ENCODE results near the gene ATL1.
A peak's percentile ranks its signal among the peaks of the same experiment; 100 is the strongest.
"Not testable (repeated sequence)": the region's sequence is repeated elsewhere in the genome, so short reads cannot be mapped to it uniquely, and the experiment has no call there.

Gene ATL1

DNA sequence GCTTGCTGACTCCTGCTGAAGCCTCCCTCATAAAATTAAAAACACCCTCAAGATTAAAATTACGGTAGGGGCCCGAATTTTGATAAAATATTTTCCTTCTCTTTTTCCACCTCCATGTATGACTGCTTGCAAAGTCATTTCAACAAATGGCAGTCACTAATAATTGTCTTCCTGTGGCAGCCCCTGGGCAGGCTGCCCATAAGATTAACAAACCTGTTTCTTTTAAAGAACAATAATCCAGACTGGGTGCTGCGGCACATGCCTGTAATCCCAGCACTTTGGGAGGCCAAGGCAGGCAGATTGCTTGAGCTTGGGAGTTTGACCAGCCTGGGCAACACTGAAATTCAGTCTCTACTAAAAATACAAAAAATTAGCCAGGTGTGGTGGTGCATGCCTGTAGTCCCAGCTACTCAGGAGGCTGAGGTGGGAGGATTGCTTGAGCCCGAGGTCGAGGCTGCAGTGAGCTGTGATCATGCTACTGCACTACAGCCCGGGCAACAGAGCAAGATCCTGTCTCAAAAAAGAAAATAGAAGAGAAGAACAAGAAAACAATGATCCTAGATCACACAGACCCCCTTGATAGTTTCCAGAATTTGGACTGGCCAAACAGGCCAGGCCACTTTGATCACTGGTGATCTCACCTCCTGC lies 99.5 kb downstream of the ATL1 start:
- no peak for DNase-seq

GRCh38 chr14:50664579-50664978 lies 104.6 kb downstream of the ATL1 start:
- DNase-seq: not testable (repeated sequence)

DNA sequence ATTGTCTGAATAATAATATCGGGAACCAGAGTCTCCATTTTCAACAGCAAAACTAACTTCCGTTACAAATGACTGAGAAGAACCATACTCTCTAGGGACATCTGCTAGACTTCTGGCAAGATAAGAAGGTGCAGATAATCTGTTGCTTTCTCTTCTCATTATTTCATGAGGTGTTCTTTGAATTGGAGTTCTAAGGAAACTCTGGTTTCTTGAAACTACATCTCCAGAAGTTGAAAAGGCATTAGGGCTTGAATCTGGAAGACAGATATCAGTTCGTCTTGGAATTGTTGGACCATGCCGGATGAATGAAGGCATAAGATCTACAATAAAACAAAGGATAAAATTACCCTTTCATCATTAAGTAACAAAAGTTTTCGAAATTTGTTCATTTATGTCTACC lies 105.4 kb downstream of the ATL1 start:
- not testable (repeated sequence) for DNase-seq

DNA sequence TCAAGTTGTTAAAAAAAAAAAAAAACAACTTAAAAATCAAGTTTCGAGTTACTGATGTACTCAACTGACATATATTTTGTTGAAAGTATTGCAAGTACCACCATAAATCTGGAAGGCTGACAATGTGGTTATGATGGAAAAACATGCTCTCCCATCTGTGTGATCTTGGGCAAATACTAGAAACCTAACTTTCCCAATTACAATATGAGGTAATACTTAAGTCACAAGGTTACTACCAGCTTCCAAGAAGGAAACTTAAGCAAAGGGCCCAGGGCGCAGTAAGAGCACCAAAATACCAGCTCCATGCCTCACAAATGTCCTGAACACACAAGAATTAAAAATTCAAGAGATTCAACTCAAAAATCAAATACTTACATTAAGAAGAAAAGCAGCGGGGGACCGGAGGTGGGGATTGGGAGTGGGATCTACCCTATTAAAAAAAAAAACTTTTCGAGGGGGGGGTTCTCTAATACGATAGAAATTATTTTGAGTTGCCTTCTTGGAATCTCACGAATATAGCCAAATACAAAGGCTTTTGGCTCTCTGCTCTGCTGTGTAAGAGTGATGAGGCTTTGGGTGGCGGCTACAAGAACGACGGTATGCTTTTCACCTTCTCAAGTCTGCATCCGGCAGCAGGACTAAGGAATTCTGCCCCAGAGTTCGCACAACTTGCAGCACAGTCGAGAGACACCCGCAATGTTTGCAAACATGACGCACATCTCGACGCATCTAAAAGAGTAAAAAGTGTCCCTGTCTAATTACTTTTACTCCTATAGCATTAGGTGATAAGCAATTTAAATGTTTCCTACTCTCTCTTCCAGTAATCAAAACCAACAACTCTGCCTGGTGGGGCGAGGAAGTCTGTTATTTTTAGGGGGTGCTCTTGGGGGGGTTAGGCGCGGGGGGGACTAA lies 107.1 kb downstream of the ATL1 start:
- peak; percentile 51 for DNase-seq

DNA sequence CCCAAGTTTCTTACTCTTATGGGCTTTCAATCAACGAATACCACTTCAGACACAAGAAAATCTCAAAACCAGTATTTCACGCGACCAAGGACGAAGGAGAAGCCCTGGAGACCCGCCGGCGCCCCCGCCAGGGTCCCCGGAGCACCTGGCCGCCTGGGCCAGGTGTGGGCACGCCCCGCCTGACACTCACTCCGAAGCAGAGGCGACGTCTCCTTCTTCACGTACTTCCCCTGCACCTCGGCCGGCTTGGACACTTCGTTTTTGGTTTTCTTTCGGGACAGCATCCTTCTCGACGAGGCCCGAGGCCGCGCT lies 107.7 kb downstream of the ATL1 start:
- DNase-seq: peak; percentile 68

DNA sequence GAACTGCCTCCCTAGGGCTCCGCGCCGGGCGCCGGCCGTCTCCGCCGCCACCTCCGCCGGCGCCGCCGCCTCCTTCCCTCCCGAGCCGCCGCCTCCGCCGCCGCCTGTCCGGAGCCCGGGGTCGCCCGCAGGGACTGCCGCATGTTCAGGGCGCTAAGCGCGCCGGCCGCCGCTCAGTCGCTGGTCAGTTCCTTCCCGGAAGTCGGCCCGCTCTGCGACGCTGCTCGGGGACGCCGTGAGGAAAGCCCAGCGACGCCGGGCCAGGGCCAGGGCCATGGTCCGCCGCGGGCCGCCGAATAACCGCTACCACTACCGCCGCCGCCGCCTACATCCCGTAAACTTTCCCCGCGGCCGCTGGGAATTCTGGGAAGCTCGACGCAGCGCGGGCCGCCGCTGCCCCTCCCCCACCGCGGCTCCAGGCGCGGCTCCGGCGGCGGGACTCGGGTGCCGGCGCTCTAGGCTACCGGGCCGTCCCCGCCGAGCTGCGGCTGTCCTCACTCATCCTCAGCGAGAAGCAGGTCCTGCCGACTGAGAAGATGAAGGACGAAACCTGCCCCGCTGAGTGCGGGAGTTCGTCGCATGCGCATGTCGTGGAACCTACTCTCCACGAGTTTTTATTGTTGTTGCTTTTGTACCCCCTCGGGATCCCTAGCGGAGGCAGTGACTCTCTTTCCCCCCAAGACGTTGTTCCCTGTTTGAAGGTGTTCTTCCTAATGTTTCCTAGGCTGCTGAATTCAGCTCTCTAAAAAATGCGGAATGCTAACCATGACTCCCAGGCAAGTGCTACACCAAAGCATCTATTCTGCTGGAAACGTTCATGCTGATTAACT lies 108.3 kb downstream of the ATL1 start, which contains the start of gene SAV1:
SAV1 (minus strand) TSS at position 311 of the 830 bp plus-strand sequence. CDS start 339 bp downstream, outside the sequence.
- peak; percentile 97 for DNase-seq

DNA sequence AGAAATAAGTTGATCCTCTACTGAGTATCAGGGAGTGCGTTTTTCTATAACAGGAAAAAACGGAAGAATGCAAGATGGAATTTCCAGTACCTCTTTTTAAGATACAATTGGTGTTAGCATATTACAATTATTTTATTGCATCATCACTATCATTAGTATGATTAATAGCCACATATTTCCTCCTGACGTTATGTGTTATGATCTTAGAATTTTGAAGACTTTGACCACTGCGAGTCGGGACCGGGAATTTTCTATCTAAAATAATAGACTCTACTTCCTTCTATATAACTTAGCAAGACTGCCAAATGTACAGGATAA lies 108.8 kb downstream of the ATL1 start:
- no peak for DNase-seq

GRCh38 chr14:50669441-50669986 lies 109.6 kb downstream of the ATL1 start:
- DNase-seq: peak; percentile 15

GRCh38 chr14:50670196-50670865 lies 110.4 kb downstream of the ATL1 start:
- DNase-seq: no peak

DNA sequence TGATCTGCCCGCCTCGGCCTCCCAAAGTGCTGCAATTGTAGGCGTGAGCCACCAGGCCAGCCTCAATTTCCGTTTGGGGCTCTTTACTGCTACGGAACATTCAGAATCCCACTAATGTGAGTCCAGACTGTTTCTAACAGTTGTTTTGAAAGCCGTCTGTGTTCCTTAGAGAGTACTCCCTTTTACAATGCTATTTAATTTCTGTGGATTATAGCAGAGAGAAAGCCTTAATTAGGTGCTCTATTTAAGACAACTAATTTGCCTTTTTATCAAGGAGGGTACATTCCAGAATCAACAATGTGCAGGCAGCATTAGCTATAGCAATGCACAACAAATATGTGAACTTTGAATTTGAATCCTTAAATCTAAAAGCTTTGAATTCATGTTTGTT lies 110.9 kb downstream of the ATL1 start:
- no peak for DNase-seq

- no peak for DNase-seq
Observed at GRCh38 chr14:50675597-50675996, 115.7 kb downstream of the ATL1 start.

GRCh38 chr14:50676814-50677516 lies 117.0 kb downstream of the ATL1 start:
- no peak for DNase-seq

DNA sequence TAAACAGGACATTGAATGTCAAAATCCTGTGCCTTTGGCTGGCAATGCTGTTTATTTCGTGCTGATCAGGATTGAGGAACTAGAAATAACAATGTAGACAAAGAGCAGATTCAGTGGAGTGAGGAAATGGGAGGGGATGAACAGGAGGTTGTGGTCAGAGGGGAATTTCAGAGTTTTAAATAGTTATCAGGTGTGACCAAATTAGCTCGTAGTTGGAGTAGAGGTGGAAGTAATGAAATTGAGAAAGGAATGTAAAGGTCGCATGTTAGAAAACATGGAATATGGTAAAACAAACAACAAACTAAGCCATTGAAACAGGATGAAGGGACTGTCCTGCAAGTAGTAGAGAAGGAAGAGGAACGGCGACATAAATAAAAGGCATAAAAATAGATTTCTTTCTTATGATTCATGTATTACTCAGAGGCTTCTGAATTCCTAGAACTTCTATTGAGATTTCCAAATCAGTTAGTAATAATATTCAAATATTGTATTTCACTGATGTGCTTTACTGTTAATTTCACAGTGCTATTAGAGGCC lies 117.7 kb downstream of the ATL1 start:
- DNase-seq: no peak

DNA sequence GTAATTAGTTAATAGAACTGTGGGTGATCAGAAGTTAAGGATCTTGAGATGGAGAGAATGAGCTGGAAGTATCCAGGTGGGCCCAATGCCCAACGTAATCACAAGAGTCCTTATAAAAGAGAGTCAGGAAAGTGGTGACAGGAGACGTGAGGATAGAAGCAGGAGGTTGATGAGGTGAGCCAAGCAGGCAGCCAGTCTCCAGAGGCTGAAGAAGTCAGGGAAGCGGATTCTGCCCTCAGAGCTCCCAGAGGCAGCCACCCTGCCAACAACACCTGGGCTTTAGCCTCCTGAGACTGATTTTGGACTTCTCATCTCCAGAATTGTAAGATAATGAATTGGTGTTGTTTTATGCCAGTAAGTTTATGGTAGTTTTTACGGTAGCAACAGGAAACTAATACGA lies 118.2 kb downstream of the ATL1 start:
- DNase-seq: no peak

DNA sequence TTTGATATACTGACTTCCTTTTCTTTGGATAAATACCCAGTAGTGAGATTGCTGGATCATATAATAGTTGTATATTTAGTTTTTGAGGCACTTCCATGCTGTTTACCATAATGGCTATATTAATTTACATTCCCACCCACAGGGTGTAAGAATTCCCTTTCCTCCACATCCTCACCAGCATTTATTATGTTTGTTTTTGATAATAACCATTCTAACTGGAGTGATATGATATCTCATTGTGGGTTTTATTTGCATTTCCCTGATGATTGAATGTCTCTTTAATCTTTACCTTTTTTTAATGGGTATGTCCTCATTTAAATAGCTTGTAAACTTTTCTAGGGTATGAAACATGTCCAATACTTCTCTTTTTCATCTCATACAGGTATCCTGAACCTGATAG lies 119.7 kb downstream of the ATL1 start:
- DNase-seq: no peak
